HG02938 (cell line): ENCODE results near the gene AGMO.

ENCODE experiments used
- ATAC-seq: cut with Tn5 transposase; IDR thresholded peaks from one replicate; pipeline ENCODE4 v1.9.1; 2021; ENCODE audit warnings: mild to moderate bottlenecking, moderate library complexity; ENCODE audit not compliant: unreplicated experiment

AGMO gene

GRCh38 chr7:15504351-15504750 is 57.5 kb downstream of the AGMO start:
- no peak for ATAC-seq

GRCh38 chr7:15503603-15504290 is 58.1 kb downstream of the AGMO start:
- ATAC-seq: no peak

- no peak for ATAC-seq
Measured at GRCh38 chr7:15498465-15498864, 63.4 kb downstream of the AGMO start.

GRCh38 chr7:15495170-15495569 is 66.6 kb downstream of the AGMO start:
- no peak for ATAC-seq

- no peak for ATAC-seq
Measured at GRCh38 chr7:15494711-15495110, 67.1 kb downstream of the AGMO start.

- ATAC-seq: no peak
Measured at GRCh38 chr7:15491361-15491760, 70.5 kb downstream of the AGMO start.

- ATAC-seq: no peak
Measured at GRCh38 chr7:15490291-15490690, 71.5 kb downstream of the AGMO start.

- ATAC-seq: no peak
Measured at GRCh38 chr7:15489861-15490260, 72.0 kb downstream of the AGMO start.

- ATAC-seq: no peak
Measured at GRCh38 chr7:15489383-15489782, 72.4 kb downstream of the AGMO start.

- ATAC-seq: no peak
Measured at GRCh38 chr7:15488401-15488800, 73.4 kb downstream of the AGMO start.

GRCh38 chr7:15487896-15488295 is 73.9 kb downstream of the AGMO start:
- ATAC-seq: no peak

- ATAC-seq: no peak
Measured at GRCh38 chr7:15485998-15486397, 75.8 kb downstream of the AGMO start.

- ATAC-seq: no peak
Measured at GRCh38 chr7:15485431-15485830, 76.4 kb downstream of the AGMO start.

GRCh38 chr7:15481132-15481531 is 80.7 kb downstream of the AGMO start:
- no peak for ATAC-seq

GRCh38 chr7:15478401-15478800 is 83.4 kb downstream of the AGMO start:
- no peak for ATAC-seq

GRCh38 chr7:15476531-15476918 is 85.3 kb downstream of the AGMO start:
- no peak for ATAC-seq

- no peak for ATAC-seq
Measured at GRCh38 chr7:15475808-15476530, 85.8 kb downstream of the AGMO start.

- no peak for ATAC-seq
Measured at GRCh38 chr7:15471669-15471950, 90.2 kb downstream of the AGMO start.

- ATAC-seq: no peak
Measured at GRCh38 chr7:15470825-15471668, 90.8 kb downstream of the AGMO start.

GRCh38 chr7:15464667-15465121 is 97.1 kb downstream of the AGMO start:
- ATAC-seq: no peak

GRCh38 chr7:15463801-15464666 is 97.8 kb downstream of the AGMO start:
- ATAC-seq: no peak
